ENCODE data around the gene ZNF48.

Gene ZNF48

DNA sequence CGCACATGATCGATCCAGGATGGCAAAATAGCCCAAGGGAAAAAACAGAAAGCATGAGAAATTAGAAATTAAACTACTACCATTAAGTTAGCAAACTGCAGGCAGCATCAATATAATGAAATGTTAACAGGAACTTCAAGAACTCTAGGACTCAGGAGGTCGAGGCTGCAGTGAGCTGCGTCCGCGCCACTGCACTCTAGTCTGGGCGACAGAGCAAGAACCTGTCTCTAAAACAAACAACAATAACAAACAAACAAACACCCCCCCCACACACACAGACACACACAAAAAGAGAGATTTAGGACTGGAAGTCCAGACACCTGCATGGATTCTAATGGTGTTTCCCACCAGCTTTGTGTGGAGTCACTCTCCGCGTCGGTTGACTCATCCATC is 51.0 kb downstream of the ZNF48 start:
- Histone ChIP-seq H3K27ac (ENCODE audit: low read depth, low read length) (peak overlapping the region; percentile 96), H3K4me1 (ENCODE audit: control insufficient read depth, insufficient read depth, low read length) (peaks cover 6% of the 10 kb centered on the region), H3K9ac (ENCODE audit: low read length) (no peak overlapping the region), H3K4me3 (ENCODE audit: low read length) (peak overlapping the region; percentile 94), H3K36me3 (ENCODE audit: control insufficient read depth, insufficient read depth, low read length) (peaks cover 5% of the 10 kb centered on the region), H3K27me3 (ENCODE audit: control insufficient read depth, insufficient read depth, low read length) (no peaks in the 10 kb centered on the region)

DNA sequence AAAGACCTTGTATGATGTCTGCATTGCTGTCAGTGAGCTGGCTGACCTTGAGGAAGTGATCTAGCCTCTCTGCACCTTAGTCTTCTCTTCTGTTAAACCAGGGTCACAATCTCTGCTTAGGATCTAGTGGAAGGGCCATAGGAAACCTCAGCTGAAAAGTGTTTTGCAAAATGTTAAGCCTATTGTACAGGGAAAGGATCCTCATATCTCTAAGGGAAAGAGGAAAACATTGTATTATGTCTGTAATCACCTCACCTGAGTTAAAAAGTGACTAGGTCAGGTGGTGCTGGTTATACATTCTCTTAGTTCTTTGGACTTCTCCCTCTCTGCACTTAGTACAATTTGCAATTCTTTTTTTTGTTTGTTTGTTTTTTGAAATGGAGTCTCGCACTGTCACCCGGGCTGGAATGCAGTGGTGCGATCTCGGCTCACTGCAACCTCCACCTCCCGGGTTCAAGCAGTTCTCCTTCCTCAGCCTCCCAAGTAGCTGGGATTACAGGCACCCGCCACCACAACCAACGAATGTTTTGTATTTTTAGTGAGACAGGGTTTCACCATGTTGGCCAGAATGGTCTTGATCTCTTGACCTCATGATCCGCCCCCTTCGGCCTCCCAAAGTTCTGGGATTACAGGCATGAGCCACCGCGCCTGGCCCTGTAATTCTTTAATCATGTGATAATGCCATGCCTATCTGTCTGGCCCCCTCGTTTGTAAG is 52.4 kb downstream of the ZNF48 start:
- H3K27ac ChIP-seq (ENCODE audit: low read depth, low read length): no peak overlapping the region
- no peak overlapping the region for H3K4me3 ChIP-seq (ENCODE audit: low read length)
- no peaks in the 10 kb centered on the region for H3K27me3 ChIP-seq (ENCODE audit: control insufficient read depth, insufficient read depth, low read length)
- peaks cover 6% of the 10 kb centered on the region for H3K4me1 ChIP-seq (ENCODE audit: control insufficient read depth, insufficient read depth, low read length)
- H3K9ac ChIP-seq (ENCODE audit: low read length): no peak overlapping the region
- peaks cover 5% of the 10 kb centered on the region for H3K36me3 ChIP-seq (ENCODE audit: control insufficient read depth, insufficient read depth, low read length)

DNA sequence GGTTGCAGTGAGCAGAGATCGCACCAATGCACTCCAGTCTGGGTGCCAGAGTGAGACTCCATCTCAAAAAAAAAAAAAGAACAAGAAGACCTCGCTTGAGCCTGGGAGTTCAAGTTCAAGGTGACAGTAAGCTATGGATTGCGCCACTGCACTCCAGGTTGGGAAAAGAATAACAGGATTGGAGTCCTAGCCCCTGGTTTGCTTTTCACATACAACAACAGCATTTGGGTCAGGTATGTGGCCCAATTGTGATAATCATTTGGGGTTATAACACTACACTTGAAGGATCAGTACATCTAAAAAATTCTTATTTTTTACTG is 53.9 kb downstream of the ZNF48 start:
- Histone ChIP-seq H3K4me1 (ENCODE audit: control insufficient read depth, insufficient read depth, low read length) (peaks cover 6% of the 10 kb centered on the region), H3K4me3 (ENCODE audit: low read length) (no peak overlapping the region), H3K9ac (ENCODE audit: low read length) (no peak overlapping the region), H3K27me3 (ENCODE audit: control insufficient read depth, insufficient read depth, low read length) (no peaks in the 10 kb centered on the region), H3K27ac (ENCODE audit: low read depth, low read length) (no peak overlapping the region), H3K36me3 (ENCODE audit: control insufficient read depth, insufficient read depth, low read length) (peaks cover 5% of the 10 kb centered on the region)
